ENCODE data around the gene DARS1.

DNA sequence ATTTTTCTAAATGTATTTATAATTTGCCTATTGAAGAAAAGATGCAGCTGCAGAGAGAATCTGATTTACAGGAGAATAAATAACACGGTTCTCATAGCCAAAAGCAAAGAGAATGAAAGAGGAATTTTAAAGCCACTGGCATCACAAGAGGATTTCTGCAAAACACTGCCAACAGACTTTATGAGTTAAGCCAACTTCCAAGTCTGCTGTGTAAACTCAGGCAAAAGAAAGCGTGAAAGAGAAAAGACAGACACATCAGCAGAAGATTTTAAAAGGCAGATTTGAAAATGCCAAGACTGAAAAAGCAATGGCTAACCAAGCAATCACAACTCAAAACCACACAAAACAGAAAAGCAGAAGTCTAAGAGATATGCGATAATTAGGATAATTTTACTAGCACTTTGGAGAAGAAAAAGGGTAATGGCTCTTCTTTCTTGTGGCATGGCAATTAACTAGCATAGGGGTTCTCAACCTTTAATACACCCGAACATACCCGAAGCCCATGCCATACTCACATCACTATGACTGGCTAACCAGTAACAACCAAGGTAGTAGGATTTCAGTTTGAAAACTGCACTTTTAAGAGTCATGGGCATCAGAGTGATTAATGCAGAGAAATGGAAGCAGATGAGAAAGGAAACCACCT, 4.9 kb downstream of the DARS1 start:
- TF ChIP-seq, protein P1, sequence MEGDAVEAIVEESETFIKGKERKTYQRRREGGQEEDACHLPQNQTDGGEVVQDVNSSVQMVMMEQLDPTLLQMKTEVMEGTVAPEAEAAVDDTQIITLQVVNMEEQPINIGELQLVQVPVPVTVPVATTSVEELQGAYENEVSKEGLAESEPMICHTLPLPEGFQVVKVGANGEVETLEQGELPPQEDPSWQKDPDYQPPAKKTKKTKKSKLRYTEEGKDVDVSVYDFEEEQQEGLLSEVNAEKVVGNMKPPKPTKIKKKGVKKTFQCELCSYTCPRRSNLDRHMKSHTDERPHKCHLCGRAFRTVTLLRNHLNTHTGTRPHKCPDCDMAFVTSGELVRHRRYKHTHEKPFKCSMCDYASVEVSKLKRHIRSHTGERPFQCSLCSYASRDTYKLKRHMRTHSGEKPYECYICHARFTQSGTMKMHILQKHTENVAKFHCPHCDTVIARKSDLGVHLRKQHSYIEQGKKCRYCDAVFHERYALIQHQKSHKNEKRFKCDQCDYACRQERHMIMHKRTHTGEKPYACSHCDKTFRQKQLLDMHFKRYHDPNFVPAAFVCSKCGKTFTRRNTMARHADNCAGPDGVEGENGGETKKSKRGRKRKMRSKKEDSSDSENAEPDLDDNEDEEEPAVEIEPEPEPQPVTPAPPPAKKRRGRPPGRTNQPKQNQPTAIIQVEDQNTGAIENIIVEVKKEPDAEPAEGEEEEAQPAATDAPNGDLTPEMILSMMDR (IDR thresholded peaks at IDR 0.05), result no peak
- no peak for TF ChIP-seq POLR2A (IDR thresholded peaks at IDR 0.05)

Data from breast epithelium (tissue), 3 donors.